ENCODE measurements around the gene ZFHX2. TPM values are rescaled to one million over a fixed set of nuclear protein-coding genes. Genes with fewer than 3 reads are reported as not detected.

The ZFHX2 gene
- total and polyA plus RNA-seq, 2 of the 4 experiments (the other 2 are of a cell fraction): 0.18 to 0.53 TPM

- peaks cover 9% of the 10 kb centered on the region for H3K4me1 ChIP-seq (ENCODE audit: control insufficient read depth, insufficient read depth, low read length)
- WGBS, 2 experiments (ENCODE audit: extremely low coverage in 2 of 2, insufficient read length in 1 of 2): 75% methylated on average over 5 of the region's 10 CpGs; no CpG with 5 or more reads in 1 of the 2 experiments
- H3K56ac ChIP-seq (ENCODE audit: extremely low read depth, insufficient read depth, low read length): no peak overlapping the region
- no peak overlapping the region for H2BK120ac ChIP-seq (ENCODE audit: low read depth, low read length)
- no peaks in the 10 kb centered on the region; the same call in 1 of the 2 replicates for H3K27me3 ChIP-seq (ENCODE audit: control insufficient read depth, insufficient read depth, low read length)
- H3K4me3 ChIP-seq (ENCODE audit: insufficient read depth, low read depth, low read length): no peak overlapping the region
- ATAC-seq (ENCODE audit: low read depth): no peak
- ChIA-PET CTCF (interaction anchor here (0.7 kb wide), 1 partner anchor 68 kb away, joined by 5 read pairs; no protein-coding TSS in a partner anchor), POLR2A (ENCODE audit: unreplicated experiment) (no interaction called here)
- no peak overlapping the region for H2BK15ac ChIP-seq (ENCODE audit: low read depth, low read length)
- H3K27ac ChIP-seq (ENCODE audit: insufficient read depth, low read length): no peak overlapping the region
- no peak overlapping the region for H3K14ac ChIP-seq (replicated peaks; ENCODE audit: low read depth, low read length)
- no peak overlapping the region for H3K23ac ChIP-seq (ENCODE audit: low read depth, low read length)
- TF ChIP-seq USF2 (IDR thresholded peaks at IDR 0.05; ENCODE audit: low read depth, low read length) (no peak), CEBPB (IDR thresholded peaks at IDR 0.05; ENCODE audit: low read depth, low read length) (no peak), POLR2A (IDR thresholded peaks at IDR 0.05; ENCODE audit: low read depth, low read length) (no peak), MXI1 (IDR thresholded peaks at IDR 0.05; ENCODE audit: borderline replicate concordance, low read depth, low read length) (no peak), NFE2L2 (IDR thresholded peaks at IDR 0.05; ENCODE audit: low read depth, low read length) (no peak), RCOR1 (IDR thresholded peaks at IDR 0.05; ENCODE audit: insufficient replicate concordance, low read length) (no peak), BHLHE40 (IDR thresholded peaks at IDR 0.05; ENCODE audit: low read depth, low read length) (no peak), ELK1 (IDR thresholded peaks at IDR 0.05; ENCODE audit: borderline replicate concordance, low read depth, low read length) (no peak), CHD1 (IDR thresholded peaks at IDR 0.05; ENCODE audit: low read depth, low read length) (no peak), SMC3 (IDR thresholded peaks at IDR 0.05; ENCODE audit: low read depth, low read length) (no peak), MAZ (IDR thresholded peaks at IDR 0.05; ENCODE audit: borderline replicate concordance, low read depth, low read length) (no peak)
- no peak for DNase-seq
- H3K4ac ChIP-seq (ENCODE audit: low read depth, low read length): no peak overlapping the region
- H3K4me2 ChIP-seq (ENCODE audit: low read depth, low read length): no peak overlapping the region
- intact Hi-C loops (cut with micrococcal nuclease) (no loop called here), dilution Hi-C loops (cut with HindIII; ENCODE audit: low sequenced_read_pairs, unreplicated experiment) (no loop called here), in situ Hi-C loops (cut with MboI; ENCODE audit: low sequenced_read_pairs) (no loop called here)
- H3K36me3 ChIP-seq (ENCODE audit: control insufficient read depth, insufficient read depth, low read length): no peaks in the 10 kb centered on the region
- no peak overlapping the region for H3K18ac ChIP-seq (ENCODE audit: low read depth, low read length)
- H4K91ac ChIP-seq (ENCODE audit: insufficient read depth, low read depth, low read length): no peak overlapping the region
- H3K9me1 ChIP-seq (ENCODE audit: insufficient read depth, low read length): peaks cover 8% of the 10 kb centered on the region
- H2AFZ ChIP-seq (replicated peaks; ENCODE audit: low read length, poor library complexity): no peak overlapping the region
- BruUV-seq (replicated peaks): no TSS peak
- H2AK9ac ChIP-seq (replicated peaks; ENCODE audit: low read depth, low read length, poor library complexity): no peak overlapping the region
- H3K9ac ChIP-seq (ENCODE audit: low read depth, low read length): no peak overlapping the region
- H3K79me1 ChIP-seq (ENCODE audit: low read depth in 1 of 2, low read length in 2 of 2): no peaks in the 10 kb centered on the region
- H4K5ac ChIP-seq (ENCODE audit: low read depth, low read length): no peak overlapping the region
- H2BK20ac ChIP-seq (ENCODE audit: low read depth, low read length): no peak overlapping the region
- H3K9me3 ChIP-seq (ENCODE audit: control insufficient read depth, insufficient read depth, low read length): no peaks in the 10 kb centered on the region
- H2BK5ac ChIP-seq (ENCODE audit: low read depth, low read length, poor library complexity, severe bottlenecking): no peak overlapping the region
- no peaks in the 10 kb centered on the region for H4K20me1 ChIP-seq (ENCODE audit: insufficient read depth, low read length)
- no peak overlapping the region for H4K8ac ChIP-seq (ENCODE audit: low read depth in 2 of 2, low read length in 2 of 2)
- H2AK5ac ChIP-seq (ENCODE audit: low read depth, low read length): no peak overlapping the region
Observed at GRCh38 chr14:23546450-23547035, 5.0 kb downstream of the ZFHX2 start.
